Suprapubic skin (tissue), 4 donors: ENCODE results near the gene POLR2L.

Experiments
- EP300 ChIP-seq: sonication (generic); formaldehyde crosslinking; IDR thresholded peaks from one replicate; pipeline ENCODE4 v1.6.1; 2017; ENCODE audit warnings: antibody characterized with exemption
- POLR2AphosphoS5 ChIP-seq, 3 donors: sonication (generic); formaldehyde crosslinking; IDR thresholded peaks; one replicate each; pipeline ENCODE4 v1.6.1; 2017; ENCODE audit warnings: antibody characterized with exemption in 3 of 3
- TF ChIP-seq, protein P1 (sequence below), 2 donors: fragments of 200-600 bp in 1 of 2; fragments of 450-650 bp in 1 of 2; sonication (generic) in 1 of 2; IDR thresholded peaks; one replicate each; pipeline ENCODE4 v1.5.1; 2016 to 2019; ENCODE audit warnings: antibody characterized with exemption in 2 of 2, mild to moderate bottlenecking in 1 of 2, moderate library complexity in 1 of 2

DNA sequence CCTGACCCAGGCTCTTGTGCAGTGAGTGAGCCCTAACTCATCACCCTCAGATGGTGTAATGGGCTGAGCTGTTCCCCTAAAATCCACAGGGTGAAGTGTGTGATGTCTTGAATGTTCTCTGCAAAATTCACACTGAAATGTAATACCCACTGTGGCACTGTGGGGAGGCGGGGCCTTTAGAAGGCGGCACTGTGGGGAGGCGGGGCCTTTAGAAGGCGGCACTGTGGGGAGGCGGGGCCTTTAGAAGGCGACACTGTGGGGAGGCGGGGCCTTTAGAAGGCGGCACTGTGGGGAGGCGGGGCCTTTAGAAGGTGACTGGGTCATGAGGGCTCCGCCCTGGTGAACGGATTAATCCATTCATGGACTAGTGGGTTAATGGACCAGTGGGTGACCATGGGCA lies 35.2 kb upstream of the POLR2L start:
- TF ChIP-seq, protein P1, sequence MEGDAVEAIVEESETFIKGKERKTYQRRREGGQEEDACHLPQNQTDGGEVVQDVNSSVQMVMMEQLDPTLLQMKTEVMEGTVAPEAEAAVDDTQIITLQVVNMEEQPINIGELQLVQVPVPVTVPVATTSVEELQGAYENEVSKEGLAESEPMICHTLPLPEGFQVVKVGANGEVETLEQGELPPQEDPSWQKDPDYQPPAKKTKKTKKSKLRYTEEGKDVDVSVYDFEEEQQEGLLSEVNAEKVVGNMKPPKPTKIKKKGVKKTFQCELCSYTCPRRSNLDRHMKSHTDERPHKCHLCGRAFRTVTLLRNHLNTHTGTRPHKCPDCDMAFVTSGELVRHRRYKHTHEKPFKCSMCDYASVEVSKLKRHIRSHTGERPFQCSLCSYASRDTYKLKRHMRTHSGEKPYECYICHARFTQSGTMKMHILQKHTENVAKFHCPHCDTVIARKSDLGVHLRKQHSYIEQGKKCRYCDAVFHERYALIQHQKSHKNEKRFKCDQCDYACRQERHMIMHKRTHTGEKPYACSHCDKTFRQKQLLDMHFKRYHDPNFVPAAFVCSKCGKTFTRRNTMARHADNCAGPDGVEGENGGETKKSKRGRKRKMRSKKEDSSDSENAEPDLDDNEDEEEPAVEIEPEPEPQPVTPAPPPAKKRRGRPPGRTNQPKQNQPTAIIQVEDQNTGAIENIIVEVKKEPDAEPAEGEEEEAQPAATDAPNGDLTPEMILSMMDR (IDR thresholded peaks at IDR 0.05) = no peak
- TF ChIP-seq POLR2AphosphoS5 (IDR thresholded peaks at IDR 0.05) (no peak), EP300 (no peak)
